HEK293 (cell line): ENCODE measurements around the gene NHERF2.
A peak's percentile ranks its signal among the peaks of the same experiment; 100 is the strongest.

Source experiments
- CTCF ChIA-PET: fragments of 350-600 bp; formaldehyde crosslinking; extraction: SDS; loops from one replicate; lab custom pipeline; 2021; ENCODE audit warnings: antibody characterized with exemption; lab: Yijun Ruan, JAX
- POLR2A ChIA-PET: fragments of 300-600 bp; formaldehyde crosslinking; extraction: SDS; loops from one replicate; lab custom pipeline; 2020; ENCODE audit warnings: antibody characterized with exemption, inconsistent platforms; lab: Yijun Ruan, JAX
- H3K27ac ChIP-seq: fragments of 200-500 bp; sonication (Bioruptor generic); 2 replicates; pipeline ENCODE4 v1.5.1; 2014; ENCODE audit warnings: low read depth, low read length, control low read depth, inconsistent platforms; ENCODE audit errors: extremely low read depth
- H3K36me3 ChIP-seq, 2 experiments: fragments of 200-500 bp in 1 of 2; sonication (Bioruptor generic) in 1 of 2; 1 replicate in 1 of 2; 2 replicates in 1 of 2; pipeline ENCODE4 v1.5.1; 2014 to 2017; ENCODE audit warnings: inconsistent platforms in 2 of 2, low read length in 2 of 2; ENCODE audit not compliant: control insufficient read depth in 2 of 2, insufficient read depth in 1 of 2
- H3K4me1 ChIP-seq: fragments of 200-500 bp; sonication (Bioruptor generic); 2 replicates; pipeline ENCODE4 v1.5.1; 2014; ENCODE audit warnings: mild to moderate bottlenecking, low read length, inconsistent platforms; ENCODE audit not compliant: control insufficient read depth, insufficient read depth
- H3K4me3 ChIP-seq: 2 replicates; pipeline ENCODE4 v1.5.1; 2011; ENCODE audit warnings: low read depth, mild to moderate bottlenecking, control low read depth, low read length, moderate library complexity
- H3K9me3 ChIP-seq: fragments of 200-500 bp; sonication (Bioruptor generic); 2 replicates; pipeline ENCODE4 v1.5.1; 2014; ENCODE audit warnings: low read depth, low read length, inconsistent platforms; ENCODE audit not compliant: control insufficient read depth, insufficient read depth
- EGR2 ChIP-seq: fragments of 450-650 bp; formaldehyde crosslinking; IDR thresholded peaks from 2 replicates; pipeline ENCODE4 v1.5.1; 2016; ENCODE audit warnings: low read depth, missing biosample characterization, missing genetic modification characterization
- IKZF3 ChIP-seq: fragments of 450-650 bp; IDR thresholded peaks from 2 replicates; pipeline ENCODE4 v1.5.0; 2018; ENCODE audit warnings: missing biosample characterization, mild to moderate bottlenecking, missing genetic modification characterization, moderate library complexity
- KLF1 ChIP-seq: fragments of 450-650 bp; formaldehyde crosslinking; IDR thresholded peaks from 2 replicates; pipeline ENCODE4 v1.5.1; 2016; ENCODE audit warnings: missing biosample characterization, missing genetic modification characterization
- PRDM10 ChIP-seq: fragments of 450-650 bp; formaldehyde crosslinking; IDR thresholded peaks from 2 replicates; pipeline ENCODE4 v1.5.1; 2016; ENCODE audit warnings: missing biosample characterization, missing genetic modification characterization
- SP7 ChIP-seq: fragments of 450-650 bp; formaldehyde crosslinking; IDR thresholded peaks from 2 replicates; pipeline ENCODE4 v1.5.1; 2016; ENCODE audit warnings: missing biosample characterization, missing genetic modification characterization
- TCF7L2 ChIP-seq: IDR thresholded peaks from 2 replicates; pipeline ENCODE4 v1.6.1; 2011; ENCODE audit warnings: low read depth, mild to moderate bottlenecking, inconsistent platforms, low read length, moderate library complexity, borderline replicate concordance
- ZBTB20 ChIP-seq: fragments of 450-650 bp; formaldehyde crosslinking; IDR thresholded peaks from 2 replicates; pipeline ENCODE4 v1.5.1; 2016; ENCODE audit warnings: missing biosample characterization, missing genetic modification characterization
- ZBTB8A ChIP-seq: fragments of 450-650 bp; formaldehyde crosslinking; IDR thresholded peaks from 2 replicates; pipeline ENCODE4 v1.5.1; 2016; ENCODE audit warnings: missing biosample characterization, missing genetic modification characterization
- ZFHX2 ChIP-seq: fragments of 450-650 bp; formaldehyde crosslinking; conservative IDR thresholded peaks from 2 replicates; pipeline ENCODE4 v1.5.1; 2016; ENCODE audit warnings: missing biosample characterization, missing genetic modification characterization
- ZIC2 ChIP-seq: fragments of 450-650 bp; formaldehyde crosslinking; IDR thresholded peaks from 2 replicates; pipeline ENCODE4 v1.5.1; 2016; ENCODE audit warnings: missing biosample characterization, missing genetic modification characterization
- ZNF10 ChIP-seq: fragments of 450-650 bp; formaldehyde crosslinking; IDR thresholded peaks from 2 replicates; pipeline ENCODE4 v1.5.1; 2017; ENCODE audit warnings: missing biosample characterization, missing genetic modification characterization
- ZNF121 ChIP-seq: fragments of 450-650 bp; formaldehyde crosslinking; IDR thresholded peaks from 2 replicates; pipeline ENCODE4 v1.5.1; 2016; ENCODE audit warnings: missing biosample characterization, missing genetic modification characterization
- ZNF132 ChIP-seq: fragments of 450-650 bp; formaldehyde crosslinking; IDR thresholded peaks from 2 replicates; pipeline ENCODE4 v1.5.1; 2017; ENCODE audit warnings: missing biosample characterization, missing genetic modification characterization, borderline replicate concordance
- ZNF133 ChIP-seq: fragments of 450-650 bp; formaldehyde crosslinking; IDR thresholded peaks from 2 replicates; pipeline ENCODE4 v1.5.1; 2016; ENCODE audit warnings: missing biosample characterization, missing genetic modification characterization
- ZNF202 ChIP-seq: fragments of 450-650 bp; formaldehyde crosslinking; IDR thresholded peaks from 2 replicates; pipeline ENCODE4 v1.5.1; 2016; ENCODE audit warnings: missing biosample characterization, missing genetic modification characterization, borderline replicate concordance
- ZNF211 ChIP-seq: fragments of 450-650 bp; formaldehyde crosslinking; IDR thresholded peaks from 2 replicates; pipeline ENCODE4 v1.5.1; 2016; ENCODE audit warnings: low read depth, missing biosample characterization, missing genetic modification characterization
- ZNF23 ChIP-seq: fragments of 450-650 bp; formaldehyde crosslinking; IDR thresholded peaks from 2 replicates; pipeline ENCODE4 v1.5.1; 2016; ENCODE audit warnings: missing biosample characterization, missing genetic modification characterization, borderline replicate concordance
- ZNF404 ChIP-seq: fragments of 450-650 bp; formaldehyde crosslinking; IDR thresholded peaks from 2 replicates; pipeline ENCODE4 v1.5.1; 2017; ENCODE audit warnings: missing biosample characterization, missing genetic modification characterization
- ZNF544 ChIP-seq: fragments of 450-650 bp; formaldehyde crosslinking; IDR thresholded peaks from 2 replicates; pipeline ENCODE4 v1.5.0; 2017; ENCODE audit warnings: missing biosample characterization, missing genetic modification characterization
- ZNF621 ChIP-seq: fragments of 450-650 bp; formaldehyde crosslinking; IDR thresholded peaks from 2 replicates; pipeline ENCODE4 v1.5.1; 2017; ENCODE audit warnings: missing biosample characterization, missing genetic modification characterization
- ZNF776 ChIP-seq: fragments of 450-650 bp; formaldehyde crosslinking; IDR thresholded peaks from 2 replicates; pipeline ENCODE4 v1.5.0; 2017; ENCODE audit warnings: missing biosample characterization, missing genetic modification characterization, borderline replicate concordance
- ZSCAN18 ChIP-seq: fragments of 450-650 bp; formaldehyde crosslinking; IDR thresholded peaks from 2 replicates; pipeline ENCODE4 v1.5.1; 2016; ENCODE audit warnings: missing biosample characterization, missing genetic modification characterization
- TF ChIP-seq, protein P1 (sequence below): fragments of 450-650 bp; formaldehyde crosslinking; IDR thresholded peaks from 2 replicates; pipeline ENCODE4 v1.5.1; 2017; ENCODE audit warnings: missing biosample characterization, missing genetic modification characterization
- TF ChIP-seq, protein P2 (sequence below): sonication (generic); formaldehyde crosslinking; IDR thresholded peaks from 2 replicates; pipeline ENCODE4 v1.8.1; 2022; ENCODE audit warnings: mild to moderate bottlenecking, moderate library complexity, missing genetic modification reagents
- TF ChIP-seq, protein P3 (sequence below): fragments of 450-650 bp; formaldehyde crosslinking; IDR thresholded peaks from 2 replicates; pipeline ENCODE4 v1.5.1; 2016; ENCODE audit warnings: missing biosample characterization, missing genetic modification characterization

NHERF2 gene

GRCh38 chr16:2003827-2004641, 22.7 kb upstream of the NHERF2 start (continued):
- TF ChIP-seq ZSCAN18 (no peak), ZNF776 (tag by site-specific recombination) (no peak)

- Histone ChIP-seq H3K27ac (peak overlapping the region; percentile 61; the same call in 1 of the 2 replicates), H3K4me3 (no peak overlapping the region), H3K36me3 (peaks cover 0 to 65% of the 10 kb centered on the region in 2 experiments; a peak in 2 of 3 replicates), H3K9me3 (no peaks in the 10 kb centered on the region), H3K4me1 (peaks cover 27% of the 10 kb centered on the region)
- TF ChIP-seq ZNF121 (tag by site-specific recombination) = no peak
- no peak for TF ChIP-seq ZNF544 (tag by site-specific recombination)
- TF ChIP-seq KLF1 (tag by site-specific recombination) = peak; percentile 65
- TF ChIP-seq ZNF133 (tag by site-specific recombination) = no peak
- no peak for TF ChIP-seq ZNF202 (tag by site-specific recombination)
- no peak for TF ChIP-seq ZNF10 (tag by site-specific recombination)
- no peak for TF ChIP-seq ZBTB20 (tag by site-specific recombination)
- no peak for TF ChIP-seq ZNF132 (tag by site-specific recombination)
- TF ChIP-seq ZNF776 (tag by site-specific recombination) = no peak
- TF ChIP-seq ZNF23 = no peak
- TF ChIP-seq SP7 = no peak
- TF ChIP-seq IKZF3 (tag by site-specific recombination) = peak; percentile 35; the same call in 1 of the 2 replicates
- no peak for TF ChIP-seq ZNF621 (tag by site-specific recombination)
- peak; percentile 91 for TF ChIP-seq EGR2 (tag by site-specific recombination)
- TF ChIP-seq, protein P1, sequence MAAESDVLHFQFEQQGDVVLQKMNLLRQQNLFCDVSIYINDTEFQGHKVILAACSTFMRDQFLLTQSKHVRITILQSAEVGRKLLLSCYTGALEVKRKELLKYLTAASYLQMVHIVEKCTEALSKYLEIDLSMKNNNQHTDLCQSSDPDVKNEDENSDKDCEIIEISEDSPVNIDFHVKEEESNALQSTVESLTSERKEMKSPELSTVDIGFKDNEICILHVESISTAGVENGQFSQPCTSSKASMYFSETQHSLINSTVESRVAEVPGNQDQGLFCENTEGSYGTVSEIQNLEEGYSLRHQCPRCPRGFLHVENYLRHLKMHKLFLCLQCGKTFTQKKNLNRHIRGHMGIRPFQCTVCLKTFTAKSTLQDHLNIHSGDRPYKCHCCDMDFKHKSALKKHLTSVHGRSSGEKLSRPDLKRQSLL (tag by site-specific recombination) = no peak
- TF ChIP-seq PRDM10 = no peak
- TF ChIP-seq ZNF211 (tag by site-specific recombination) = no peak
- TF ChIP-seq ZFHX2 (tag by site-specific recombination) = peak; percentile 88
- no peak for TF ChIP-seq TCF7L2
- TF ChIP-seq, protein P2, sequence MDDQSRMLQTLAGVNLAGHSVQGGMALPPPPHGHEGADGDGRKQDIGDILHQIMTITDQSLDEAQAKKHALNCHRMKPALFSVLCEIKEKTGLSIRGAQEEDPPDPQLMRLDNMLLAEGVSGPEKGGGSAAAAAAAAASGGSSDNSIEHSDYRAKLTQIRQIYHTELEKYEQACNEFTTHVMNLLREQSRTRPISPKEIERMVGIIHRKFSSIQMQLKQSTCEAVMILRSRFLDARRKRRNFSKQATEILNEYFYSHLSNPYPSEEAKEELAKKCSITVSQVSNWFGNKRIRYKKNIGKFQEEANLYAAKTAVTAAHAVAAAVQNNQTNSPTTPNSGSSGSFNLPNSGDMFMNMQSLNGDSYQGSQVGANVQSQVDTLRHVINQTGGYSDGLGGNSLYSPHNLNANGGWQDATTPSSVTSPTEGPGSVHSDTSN (CRISPR knock-in tag) = no peak
- 0 out of 2 replicates have a peak, but pooled peaks have one; percentile 15 for TF ChIP-seq ZBTB8A
- no peak for TF ChIP-seq ZIC2 (tag by site-specific recombination)
- TF ChIP-seq, protein P3, sequence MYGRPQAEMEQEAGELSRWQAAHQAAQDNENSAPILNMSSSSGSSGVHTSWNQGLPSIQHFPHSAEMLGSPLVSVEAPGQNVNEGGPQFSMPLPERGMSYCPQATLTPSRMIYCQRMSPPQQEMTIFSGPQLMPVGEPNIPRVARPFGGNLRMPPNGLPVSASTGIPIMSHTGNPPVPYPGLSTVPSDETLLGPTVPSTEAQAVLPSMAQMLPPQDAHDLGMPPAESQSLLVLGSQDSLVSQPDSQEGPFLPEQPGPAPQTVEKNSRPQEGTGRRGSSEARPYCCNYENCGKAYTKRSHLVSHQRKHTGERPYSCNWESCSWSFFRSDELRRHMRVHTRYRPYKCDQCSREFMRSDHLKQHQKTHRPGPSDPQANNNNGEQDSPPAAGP = peak; percentile 65
- TF ChIP-seq ZNF404 (tag by site-specific recombination) = no peak
- ChIA-PET POLR2A (interaction anchor here (1.0 to 2.1 kb wide), 6 partner anchors 11 to 150 kb away, joined by 3 to 19 read pairs (median 5); partner anchors contain the start of genes NTHL1, RPS2, TRAF7 and TSC2), CTCF (interaction anchor here (0.5 to 3.3 kb wide), 13 partner anchors 10 to 1260 kb away, joined by 3 to 39 read pairs (median 6); partner anchors contain the start of genes GFER and PGP)
Observed at GRCh38 chr16:2004795-2005517, 21.7 kb upstream of the NHERF2 start.
